HUDEP-2 (cell line): ENCODE measurements around the gene HOXB3.

Experiments used
- DNase-seq, 76 experiments: peaks; one replicate each; lab custom pipeline; 2025; ENCODE audit not compliant: unreplicated experiment in 76 of 76; lab: John Stamatoyannopoulos, UW

HOXB3 gene

GRCh38 chr17:48532261-48532660 is 57.8 kb downstream of the HOXB3 start:
- DNase-seq: no peak

DNA sequence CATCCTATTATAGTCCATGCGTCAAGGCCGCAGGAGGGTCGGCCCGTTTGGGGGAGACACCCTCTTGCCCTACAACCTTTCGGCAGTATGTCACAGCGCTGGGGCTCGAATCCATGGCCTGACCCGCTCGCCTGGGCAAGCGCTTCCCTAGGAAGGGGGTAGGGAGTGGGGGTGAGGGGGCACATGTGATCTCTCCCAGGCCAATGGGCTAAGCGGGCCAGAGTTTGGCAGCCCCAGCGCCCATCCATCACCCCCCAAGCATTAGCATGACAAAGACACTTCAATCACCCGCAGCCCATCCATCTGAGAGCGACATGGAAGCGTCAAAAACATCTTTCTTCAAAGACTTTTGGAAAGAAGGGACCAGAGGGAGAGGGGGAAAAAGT is 59.2 kb downstream of the HOXB3 start, which contains the start of gene HOXB1:
HOXB1 (minus strand) TSS at position 125 of the 386 bp plus-strand sequence; CDS start at position 18, 107 bp downstream.
- DNase-seq: no peak

DNA sequence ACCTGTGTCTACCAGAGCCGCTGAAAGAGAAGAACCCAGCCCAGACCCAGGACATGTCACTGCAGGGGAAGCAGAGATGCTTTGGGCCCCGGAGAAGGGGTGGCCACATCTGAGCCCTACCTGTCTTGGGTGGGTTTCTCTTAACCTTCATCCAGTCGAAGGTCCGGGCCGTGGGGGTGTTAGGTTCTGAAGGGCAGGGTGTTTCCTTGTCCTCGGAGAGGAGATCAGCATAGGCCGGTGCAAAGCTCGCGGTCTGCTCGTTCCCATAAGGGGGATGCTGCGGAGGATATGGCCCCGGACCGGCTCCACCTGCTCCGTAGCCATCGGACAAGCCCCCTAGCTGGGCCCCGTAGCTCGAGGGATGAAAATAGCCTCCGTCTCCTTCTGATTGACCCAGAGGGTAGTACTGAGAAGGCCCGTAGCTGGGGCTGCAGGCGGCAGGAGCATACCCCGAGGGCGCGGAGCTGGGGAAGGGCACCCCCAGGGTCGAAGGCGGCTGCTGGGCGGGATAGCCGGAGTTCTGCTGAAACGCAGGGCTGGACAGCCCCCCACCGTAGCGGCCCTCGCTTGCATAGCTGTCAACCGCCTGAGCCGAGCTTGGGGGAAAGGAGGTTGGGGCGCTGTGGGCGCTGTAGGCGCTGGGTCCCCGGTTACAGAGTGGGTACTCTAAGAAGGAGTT is 59.7 kb downstream of the HOXB3 start:
- DNase-seq: no peak

GRCh38 chr17:48529683-48530009 is 60.4 kb downstream of the HOXB3 start:
- no peak for DNase-seq

- no peak for DNase-seq
Observed at GRCh38 chr17:48528936-48529682, 60.9 kb downstream of the HOXB3 start.

- DNase-seq: no peak
Observed at GRCh38 chr17:48528153-48528935, 61.7 kb downstream of the HOXB3 start.

DNA sequence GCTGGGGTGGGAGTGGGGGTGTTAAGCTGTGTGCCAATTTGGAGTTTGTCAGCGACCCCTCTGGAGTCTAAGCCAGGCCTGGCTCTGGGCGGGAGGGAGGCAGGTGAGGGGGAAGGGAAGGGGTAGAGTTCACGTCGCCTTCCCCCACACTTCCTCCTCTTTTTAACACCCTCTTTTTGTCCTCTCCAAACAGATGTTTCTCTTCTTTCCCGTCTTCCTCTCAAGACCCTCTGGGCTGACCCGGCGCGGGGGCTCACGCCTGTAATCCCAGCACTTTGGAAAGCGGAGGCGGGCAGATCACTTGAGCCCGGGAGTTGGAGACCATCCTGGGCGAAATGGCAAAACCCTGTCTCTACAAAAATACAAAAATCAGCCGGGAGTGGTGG is 62.5 kb downstream of the HOXB3 start:
- DNase-seq: no peak

DNA sequence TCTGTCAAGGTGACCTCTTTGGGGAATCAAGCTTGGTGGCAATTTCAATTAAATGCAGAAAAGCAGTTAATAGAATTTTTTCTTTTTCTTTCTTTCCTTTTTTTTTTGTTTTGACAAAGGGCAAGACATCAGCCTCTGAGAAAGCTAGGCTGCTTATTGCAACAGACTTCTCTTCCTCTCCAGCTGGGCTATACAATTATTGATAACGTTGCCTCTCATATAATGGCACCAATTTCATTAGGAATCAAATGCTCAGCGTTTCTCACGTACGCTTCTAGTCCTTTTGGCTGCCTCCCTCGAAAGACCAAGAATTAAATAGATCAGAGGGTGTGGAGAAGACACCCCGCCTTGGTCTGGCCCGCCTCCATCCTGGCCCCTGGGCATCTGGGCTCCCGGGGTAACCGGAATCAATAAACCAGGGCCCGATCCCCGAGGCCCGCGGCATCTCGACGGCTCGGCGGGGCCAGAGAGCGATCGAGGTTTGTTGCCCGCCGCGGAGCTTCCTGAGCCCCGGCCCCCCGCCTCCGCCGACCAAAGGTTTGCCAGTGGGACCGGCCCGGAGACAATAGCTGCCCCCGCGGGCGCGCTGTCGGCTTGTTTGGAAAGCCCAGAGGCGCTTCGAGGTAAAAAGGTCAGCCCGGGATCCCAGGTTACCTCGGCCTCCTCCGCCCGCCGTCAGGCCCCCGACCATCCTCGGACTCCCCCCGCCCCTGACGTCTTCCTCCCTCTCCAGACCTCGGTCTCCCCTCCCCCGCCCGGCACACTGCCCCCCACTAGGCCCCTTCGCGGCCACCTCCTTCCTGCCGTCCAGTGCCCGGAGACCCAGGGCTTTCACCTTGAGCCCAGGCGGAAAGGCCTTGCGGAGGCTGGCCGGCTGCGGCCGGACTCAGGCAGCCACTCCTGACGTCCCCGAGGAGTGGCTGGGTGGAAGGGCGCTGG is 63.2 kb downstream of the HOXB3 start:
- DNase-seq: no peak

GRCh38 chr17:48523010-48523409 is 67.0 kb downstream of the HOXB3 start:
- DNase-seq: no peak

DNA sequence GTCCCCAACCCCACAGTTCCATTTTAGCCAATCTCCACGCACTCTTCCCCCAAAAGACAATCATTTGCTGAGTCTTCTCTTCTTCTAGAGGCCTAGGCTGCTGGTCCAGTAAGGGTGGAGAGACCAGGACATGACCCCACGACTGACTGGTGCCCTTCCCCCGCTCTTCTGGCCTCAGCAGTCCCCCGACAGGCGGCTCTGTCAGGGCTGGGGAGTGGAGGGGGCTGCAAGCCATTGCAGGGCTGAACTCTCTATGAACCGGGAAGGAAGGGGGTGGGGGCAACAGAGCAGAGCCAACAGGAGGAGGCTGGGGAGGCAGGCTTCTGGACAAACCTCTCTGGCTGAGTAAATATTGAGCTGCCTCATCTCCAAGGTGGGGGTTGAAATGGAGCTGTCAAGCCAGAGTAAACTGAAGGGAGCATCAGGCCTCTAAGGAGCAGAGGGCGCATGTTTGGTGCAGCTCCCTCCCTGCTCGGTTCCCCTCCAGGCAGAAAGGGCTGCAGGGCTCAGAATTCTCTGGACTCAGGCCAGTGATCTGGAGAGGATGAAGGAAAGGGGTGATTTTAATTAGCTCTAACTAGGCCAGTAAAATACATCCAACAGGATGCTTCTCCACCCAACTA is 67.9 kb downstream of the HOXB3 start:
- DNase-seq: no peak

DNA sequence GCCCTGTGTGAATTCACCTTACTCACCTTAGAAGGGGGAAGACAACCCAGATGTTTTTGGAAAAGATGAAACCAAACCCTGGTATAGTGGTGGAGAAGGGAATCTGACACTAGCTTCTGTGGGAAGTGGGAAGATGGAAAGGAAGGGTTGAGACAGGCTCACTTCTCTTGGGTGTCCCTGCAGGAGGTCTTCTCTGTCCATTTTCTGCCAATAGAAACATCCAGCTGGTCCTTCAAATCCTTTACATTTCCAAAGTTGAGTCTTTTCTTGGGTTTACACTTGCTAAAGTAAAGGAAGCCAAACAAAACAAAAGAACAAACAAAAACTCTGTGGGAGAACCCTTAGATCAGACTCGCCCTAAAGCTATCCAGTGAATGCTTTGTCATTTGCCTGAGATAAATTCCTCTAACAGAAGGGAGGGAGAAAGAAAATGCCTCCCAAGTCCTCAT is 69.4 kb downstream of the HOXB3 start:
- no peak for DNase-seq

DNA sequence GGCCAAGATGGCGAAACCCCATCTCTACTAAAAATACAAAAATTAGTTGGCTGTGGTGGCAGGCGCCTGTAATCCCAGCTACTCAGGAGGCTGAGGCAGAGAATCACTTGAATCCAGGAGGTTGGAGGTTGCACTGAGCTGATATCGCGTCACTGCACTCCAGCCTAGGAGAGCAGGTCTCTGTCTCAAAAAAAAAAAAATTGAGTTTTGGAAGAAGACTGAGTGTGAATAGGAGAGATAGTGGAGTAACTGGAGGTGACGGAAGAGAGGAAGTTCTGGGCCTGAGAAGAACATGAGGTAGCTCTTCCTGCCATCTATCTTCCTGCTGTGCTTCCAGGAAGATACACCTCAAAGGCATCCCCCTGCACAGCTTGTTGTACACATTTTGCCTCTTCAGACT is 70.6 kb downstream of the HOXB3 start:
- DNase-seq: no peak

GRCh38 chr17:48517478-48517877 is 72.6 kb downstream of the HOXB3 start:
- DNase-seq: no peak

DNA sequence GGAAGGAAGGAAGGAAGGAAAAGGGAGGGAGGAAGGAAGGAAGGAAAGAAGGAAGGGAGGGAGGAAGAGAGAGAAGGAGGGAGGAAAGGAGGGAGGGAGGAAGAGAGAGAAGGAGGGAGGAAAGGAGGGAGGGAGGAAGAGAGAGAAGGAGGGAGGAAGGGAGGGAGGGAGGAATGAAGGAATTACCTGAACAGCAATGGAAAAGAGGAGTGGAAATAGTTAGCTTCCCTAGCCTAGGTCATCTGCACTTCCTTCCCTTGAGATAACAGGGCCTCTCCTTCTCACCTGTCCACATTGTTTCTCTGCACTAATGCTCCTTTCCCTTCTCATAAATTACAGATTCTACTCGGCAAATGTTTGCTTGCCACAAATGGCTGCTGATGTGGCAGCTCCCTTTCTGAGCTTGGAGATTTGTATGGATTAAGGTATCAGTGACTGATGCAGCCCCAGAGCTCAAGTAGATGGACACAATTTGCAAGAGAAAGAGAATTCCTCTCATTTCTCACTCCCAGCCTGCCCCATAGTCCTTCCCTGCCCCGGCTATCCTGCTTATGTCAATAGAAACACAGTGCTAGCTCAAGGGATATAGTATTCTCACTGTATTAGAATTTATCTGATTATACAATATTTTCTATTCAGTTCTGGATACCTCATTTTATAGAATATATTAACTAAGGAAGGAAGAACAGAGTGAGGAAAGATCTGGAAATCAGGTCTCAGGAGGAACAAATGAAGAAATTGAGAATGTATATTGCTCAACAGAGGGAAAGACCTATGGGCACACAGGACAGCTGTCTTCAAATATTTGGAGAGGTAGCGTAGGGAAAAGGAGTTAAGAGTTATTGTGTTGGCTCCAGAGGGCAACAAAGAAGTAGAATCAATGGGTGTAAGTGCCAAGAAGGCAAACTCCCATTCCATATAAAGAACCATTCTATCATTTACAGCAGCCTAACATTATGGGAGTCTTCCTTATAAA is 73.8 kb downstream of the HOXB3 start:
- no peak for DNase-seq

DNA sequence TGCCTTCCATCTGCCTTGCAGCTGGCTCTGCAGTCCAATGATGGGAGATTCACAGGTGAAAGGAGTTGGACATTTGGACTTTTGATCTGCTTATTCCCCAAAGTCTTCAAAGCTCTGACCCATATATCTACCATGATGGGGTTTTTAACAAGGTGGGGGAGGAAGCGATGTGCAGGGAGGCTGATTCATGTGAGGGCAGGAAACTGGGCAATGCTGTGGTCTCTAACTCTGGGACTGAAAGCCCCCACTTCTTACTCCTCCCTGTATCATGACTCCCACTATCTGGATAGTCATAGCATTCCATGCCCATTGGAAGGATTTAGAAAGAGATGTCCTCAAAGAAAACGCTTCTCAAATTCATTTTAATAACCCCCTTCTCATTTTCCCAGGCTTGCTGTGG is 75.6 kb downstream of the HOXB3 start:
- no peak for DNase-seq

DNA sequence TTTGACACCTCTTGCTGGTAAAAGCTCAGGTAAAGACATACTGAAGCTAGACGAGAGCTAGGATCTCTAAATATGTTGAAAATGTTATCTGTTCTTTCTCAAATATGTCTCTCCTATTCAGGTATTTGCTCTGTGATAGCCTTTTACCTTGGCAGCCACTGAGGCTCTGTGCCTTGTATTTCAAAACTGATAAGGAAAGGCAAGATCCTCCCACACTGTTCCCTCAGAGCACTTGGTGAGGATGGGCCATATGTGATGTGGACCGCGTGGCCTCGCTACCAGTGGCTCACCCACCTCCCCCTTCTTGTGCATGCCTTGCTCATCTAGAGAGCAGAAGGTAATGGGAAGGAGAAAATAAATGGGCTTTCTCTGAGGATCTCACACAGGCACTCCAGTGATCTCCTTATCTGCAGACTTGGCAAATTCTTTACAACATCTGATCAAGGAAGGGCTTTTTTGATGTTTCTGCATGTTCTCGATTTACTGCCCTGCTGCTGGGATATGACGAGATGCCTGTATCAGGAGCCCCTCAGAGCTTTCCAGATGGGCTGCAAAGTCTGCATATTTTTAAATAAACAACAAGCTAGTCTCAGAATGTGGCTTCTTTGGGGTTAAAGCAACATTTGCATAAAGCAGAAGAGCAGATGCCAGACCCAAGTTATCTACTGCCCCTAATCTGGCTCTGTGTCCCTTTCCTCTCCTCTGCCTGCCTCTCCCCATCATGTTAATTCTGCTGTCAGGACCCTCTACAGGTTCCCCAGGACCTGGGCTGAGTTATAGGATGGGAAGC is 76.2 kb downstream of the HOXB3 start:
- DNase-seq: peak in 11 of 76 experiments; percentile 3 to 36 (median 9)

DNA sequence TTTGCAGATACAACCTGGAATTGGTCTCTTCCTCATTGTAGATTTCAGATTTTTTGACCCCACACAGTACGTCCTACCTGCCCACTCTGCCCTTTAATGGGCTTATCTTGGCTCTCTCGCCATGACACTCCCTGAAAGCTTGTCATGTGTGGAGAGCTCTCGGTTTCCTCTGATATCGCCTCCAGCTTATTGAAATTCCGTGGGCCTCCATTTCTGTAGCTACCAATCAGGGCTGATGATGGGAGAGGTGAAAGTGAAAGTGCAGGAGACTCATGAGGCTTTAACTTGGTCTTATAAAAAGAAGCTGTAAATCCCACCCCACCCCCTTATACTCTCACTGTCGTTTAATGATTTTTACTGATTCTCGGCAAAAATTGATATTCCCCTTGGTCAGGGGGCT is 76.9 kb downstream of the HOXB3 start:
- DNase-seq: no peak
